Hepatocyte (in vitro differentiated cells): ENCODE data around the gene PTPRK.

Experiments used
- EZH2 ChIP-seq: fragments of 200-600 bp; sonication (generic); IDR thresholded peaks from 2 replicates; pipeline ENCODE4 v1.6.1; 2016; ENCODE audit warnings: antibody characterized with exemption, mild to moderate bottlenecking, borderline replicate concordance
- EZH2phosphoT487 ChIP-seq: fragments of 200-600 bp; sonication (generic); IDR thresholded peaks from one replicate; pipeline ENCODE4 v1.6.1; 2018; ENCODE audit warnings: antibody characterized with exemption, mild to moderate bottlenecking, low read depth, moderate library complexity; ENCODE audit not compliant: unreplicated experiment, severe bottlenecking
- TF ChIP-seq, protein P1 (sequence below): fragments of 200-600 bp; sonication (generic); IDR thresholded peaks from 2 replicates; pipeline ENCODE4 v1.5.1; 2016; ENCODE audit warnings: antibody characterized with exemption, mild to moderate bottlenecking; ENCODE audit not compliant: poor library complexity

DNA sequence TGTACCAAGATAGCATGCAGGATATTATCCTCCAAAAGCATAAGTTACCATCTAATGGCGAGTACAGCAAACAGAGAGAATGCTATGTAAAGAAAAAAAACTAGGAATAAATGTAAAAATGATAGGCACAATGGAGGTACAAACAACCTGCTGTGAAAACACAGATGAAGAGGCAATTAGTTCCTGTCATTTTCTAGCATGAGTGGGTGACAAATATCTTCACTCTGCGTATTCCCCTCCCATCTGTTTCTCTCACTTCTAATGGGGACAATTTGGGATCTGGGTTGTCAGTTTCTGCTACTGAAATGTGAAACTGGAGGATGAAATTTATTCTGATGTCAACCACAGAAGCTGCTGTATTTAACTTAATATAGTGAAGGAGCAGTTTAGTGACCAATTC lies 11.7 kb upstream of the PTPRK start:
- TF ChIP-seq, protein P1, sequence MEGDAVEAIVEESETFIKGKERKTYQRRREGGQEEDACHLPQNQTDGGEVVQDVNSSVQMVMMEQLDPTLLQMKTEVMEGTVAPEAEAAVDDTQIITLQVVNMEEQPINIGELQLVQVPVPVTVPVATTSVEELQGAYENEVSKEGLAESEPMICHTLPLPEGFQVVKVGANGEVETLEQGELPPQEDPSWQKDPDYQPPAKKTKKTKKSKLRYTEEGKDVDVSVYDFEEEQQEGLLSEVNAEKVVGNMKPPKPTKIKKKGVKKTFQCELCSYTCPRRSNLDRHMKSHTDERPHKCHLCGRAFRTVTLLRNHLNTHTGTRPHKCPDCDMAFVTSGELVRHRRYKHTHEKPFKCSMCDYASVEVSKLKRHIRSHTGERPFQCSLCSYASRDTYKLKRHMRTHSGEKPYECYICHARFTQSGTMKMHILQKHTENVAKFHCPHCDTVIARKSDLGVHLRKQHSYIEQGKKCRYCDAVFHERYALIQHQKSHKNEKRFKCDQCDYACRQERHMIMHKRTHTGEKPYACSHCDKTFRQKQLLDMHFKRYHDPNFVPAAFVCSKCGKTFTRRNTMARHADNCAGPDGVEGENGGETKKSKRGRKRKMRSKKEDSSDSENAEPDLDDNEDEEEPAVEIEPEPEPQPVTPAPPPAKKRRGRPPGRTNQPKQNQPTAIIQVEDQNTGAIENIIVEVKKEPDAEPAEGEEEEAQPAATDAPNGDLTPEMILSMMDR, result no peak
- no peak for TF ChIP-seq EZH2
- no peak for TF ChIP-seq EZH2phosphoT487
